Astrocyte (in vitro differentiated cells and primary cell): Measurements from ENCODE around the gene PAXIP1. TPM values are rescaled to one million over a fixed set of nuclear protein-coding genes. Genes with fewer than 3 reads are reported as not detected.

Experiments
- DNase-seq: peaks from one replicate; pipeline ENCODE4 v3.0.0-alpha.2; 2010; ENCODE audit warnings: low read depth
- FAIRE-seq: peaks from 2 replicates; lab custom pipeline; 2011; peaks lifted over from hg19 to GRCh38; lab: Jason Lieb, UNC
- H2AFZ ChIP-seq: 2 replicates; pipeline ENCODE4 v1.6.0; 2012; ENCODE audit warnings: low read depth, low read length, inconsistent platforms
- H3K27ac ChIP-seq: 2 replicates; pipeline ENCODE4 v1.5.1; 2011; ENCODE audit warnings: low read depth, low read length, inconsistent platforms
- H3K27me3 ChIP-seq: 2 replicates; pipeline ENCODE4 v1.6.0; 2011; ENCODE audit warnings: low read length, inconsistent platforms; ENCODE audit not compliant: insufficient read depth
- H3K36me3 ChIP-seq: 2 replicates; pipeline ENCODE4 v1.5.1; 2011; ENCODE audit warnings: low read length, inconsistent platforms; ENCODE audit not compliant: insufficient read depth
- H3K4me1 ChIP-seq: 2 replicates; pipeline ENCODE4 v1.5.1; 2011; ENCODE audit warnings: low read length, inconsistent platforms; ENCODE audit not compliant: insufficient read depth
- H3K4me2 ChIP-seq: 2 replicates; pipeline ENCODE4 v1.6.0; 2012; ENCODE audit warnings: low read length, inconsistent platforms
- H3K4me3 ChIP-seq: 2 replicates; pipeline ENCODE4 v1.5.1; 2011; ENCODE audit warnings: low read depth, mild to moderate bottlenecking, low read length, inconsistent platforms; ENCODE audit not compliant: insufficient read depth
- H3K79me2 ChIP-seq: 2 replicates; pipeline ENCODE4 v1.6.0; 2012; ENCODE audit warnings: mild to moderate bottlenecking, low read length, inconsistent platforms; ENCODE audit not compliant: insufficient read depth
- H3K9ac ChIP-seq: 2 replicates; pipeline ENCODE4 v1.6.0; 2012; ENCODE audit warnings: mild to moderate bottlenecking, low read length, inconsistent platforms
- H3K9me3 ChIP-seq: 2 replicates; pipeline ENCODE4 v1.5.1; 2012; ENCODE audit warnings: low read depth, mild to moderate bottlenecking, low read length, inconsistent platforms; ENCODE audit not compliant: insufficient read depth
- H4K20me1 ChIP-seq: 2 replicates; pipeline ENCODE4 v1.6.0; 2012; ENCODE audit warnings: low read length, inconsistent platforms; ENCODE audit not compliant: insufficient read depth
- H3K27ac Mint-ChIP-seq: one replicate; pipeline ENCODE4 v1.8.0; 2021; ENCODE audit warnings: mild to moderate bottlenecking, mixed read lengths; ENCODE audit not compliant: unreplicated experiment
- H3K27me3 Mint-ChIP-seq: one replicate; pipeline ENCODE4 v1.8.0; 2021; ENCODE audit warnings: low read depth, mixed read lengths; ENCODE audit not compliant: unreplicated experiment
- H3K36me3 Mint-ChIP-seq: one replicate; pipeline ENCODE4 v1.8.0; 2021; ENCODE audit warnings: low read depth, mixed read lengths; ENCODE audit not compliant: unreplicated experiment
- H3K4me1 Mint-ChIP-seq: one replicate; pipeline ENCODE4 v1.8.0; 2021; ENCODE audit warnings: low read depth, mixed read lengths; ENCODE audit not compliant: unreplicated experiment
- H3K4me3 Mint-ChIP-seq: one replicate; pipeline ENCODE4 v1.8.0; 2021; ENCODE audit warnings: mild to moderate bottlenecking, moderate library complexity, mixed read lengths; ENCODE audit not compliant: unreplicated experiment
- H3K9me3 Mint-ChIP-seq: one replicate; pipeline ENCODE4 v1.8.0; 2021; ENCODE audit warnings: mild to moderate bottlenecking, mixed read lengths; ENCODE audit not compliant: unreplicated experiment
- CTCF ChIP-seq: IDR thresholded peaks from 2 replicates; pipeline ENCODE4 v1.5.1; 2011; ENCODE audit warnings: low read depth, mild to moderate bottlenecking, inconsistent platforms, low read length, moderate library complexity; ENCODE audit not compliant: insufficient read depth
- EZH2 ChIP-seq: IDR thresholded peaks from 2 replicates; pipeline ENCODE4 v1.6.1; 2012; ENCODE audit warnings: mild to moderate bottlenecking, low read length, inconsistent platforms; ENCODE audit not compliant: insufficient read depth
- total RNA-seq: library from RNA; stranded (reverse); gene quantifications from 2 replicates; pipeline ENCODE4 v1.2.1, GENCODE V29; 2021

Gene PAXIP1
- total RNA-seq, 1 donor from 2014 or later: 12.7 TPM

GRCh38 chr7:154998481-154998880 is 4.4 kb downstream of the PAXIP1 start:
- Mint-ChIP-seq H3K4me1 (no peaks in the 10 kb centered on the region), H3K27ac (no peak overlapping the region)

GRCh38 chr7:154997840-154998370 is 5.0 kb downstream of the PAXIP1 start:
- H3K9ac ChIP-seq: no peak overlapping the region
- peaks cover 9% of the 10 kb centered on the region for H3K36me3 ChIP-seq
- no peaks in the 10 kb centered on the region for H3K9me3 ChIP-seq
- no peak overlapping the region for H3K27ac ChIP-seq
- no peak for DNase-seq
- no peaks in the 10 kb centered on the region for H3K27me3 Mint-ChIP-seq
- peaks cover 38% of the 10 kb centered on the region for H3K79me2 ChIP-seq
- H3K9me3 Mint-ChIP-seq: no peaks in the 10 kb centered on the region
- peaks cover 26% of the 10 kb centered on the region for H4K20me1 ChIP-seq
- TF ChIP-seq EZH2 (no peak), CTCF (no peak)
- H2AFZ ChIP-seq: no peak overlapping the region
- no peak overlapping the region for H3K4me2 ChIP-seq
- H3K36me3 Mint-ChIP-seq: peaks cover 6% of the 10 kb centered on the region
- H3K4me1 ChIP-seq: peaks cover 3% of the 10 kb centered on the region
- H3K27me3 ChIP-seq: no peaks in the 10 kb centered on the region
- no peak overlapping the region for H3K4me3 Mint-ChIP-seq
- no peaks in the 10 kb centered on the region for H3K4me1 Mint-ChIP-seq
- no peak overlapping the region for H3K4me3 ChIP-seq
- FAIRE-seq: no peak
- H3K27ac Mint-ChIP-seq: no peak overlapping the region

More at GRCh38 chr7:154998481-154998880, 4.4 kb downstream of the PAXIP1 start:
- Histone ChIP-seq H3K9me3 (no peaks in the 10 kb centered on the region), H2AFZ (no peak overlapping the region), H3K9ac (no peak overlapping the region), H3K4me1 (peaks cover 3% of the 10 kb centered on the region), H4K20me1 (peaks cover 26% of the 10 kb centered on the region), H3K4me2 (no peak overlapping the region), H3K27ac (no peak overlapping the region), H3K79me2 (peaks cover 38% of the 10 kb centered on the region), H3K27me3 (no peaks in the 10 kb centered on the region), H3K4me3 (no peak overlapping the region), H3K36me3 (peaks cover 9% of the 10 kb centered on the region)
- DNase-seq (no peak), FAIRE-seq (no peak)
- Mint-ChIP-seq H3K36me3 (peaks cover 4% of the 10 kb centered on the region), H3K27me3 (no peaks in the 10 kb centered on the region), H3K4me3 (no peak overlapping the region), H3K9me3 (no peaks in the 10 kb centered on the region)
- TF ChIP-seq CTCF: no peak

- DNase-seq (no peak), FAIRE-seq (no peak)
- no peaks in the 10 kb centered on the region for H3K27me3 Mint-ChIP-seq
- H3K4me3 Mint-ChIP-seq: no peak overlapping the region
- Histone ChIP-seq H3K36me3 (peaks cover 9% of the 10 kb centered on the region), H2AFZ (no peak overlapping the region), H3K9me3 (no peaks in the 10 kb centered on the region), H3K4me1 (peaks cover under 1% of the 10 kb centered on the region), H3K79me2 (peaks cover 32% of the 10 kb centered on the region), H4K20me1 (peaks cover 26% of the 10 kb centered on the region), H3K9ac (no peak overlapping the region), H3K27ac (no peak overlapping the region), H3K27me3 (no peaks in the 10 kb centered on the region), H3K4me2 (no peak overlapping the region), H3K4me3 (no peak overlapping the region)
- H3K36me3 Mint-ChIP-seq: peaks cover 5% of the 10 kb centered on the region
- no peaks in the 10 kb centered on the region for H3K9me3 Mint-ChIP-seq
- H3K27ac Mint-ChIP-seq: no peak overlapping the region
- no peaks in the 10 kb centered on the region for H3K4me1 Mint-ChIP-seq
- no peak for TF ChIP-seq CTCF
- TF ChIP-seq EZH2: no peak
These were observed 6.2 kb downstream of the PAXIP1 start for GRCh38 chr7:154996756-154997155.
